ENCODE data around the gene ARHGEF6. TPM values are rescaled to one million over a fixed set of nuclear protein-coding genes. Genes with fewer than 3 reads are reported as not detected.

ARHGEF6 gene
- total and polyA plus RNA-seq, 2 experiments from 2014 or later = 2.5 to 6.0 TPM

- Histone ChIP-seq H3K4me1 (ENCODE audit: insufficient read depth) (no peaks in the 10 kb centered on the region), H3K4me2 (no peak overlapping the region), H3F3A (replicated peaks; ENCODE audit: low read depth) (no peaks in the 10 kb centered on the region), H3K36me3 (ENCODE audit: insufficient read depth) (no peaks in the 10 kb centered on the region), H3K9me2 (ENCODE audit: insufficient read depth) (no peaks in the 10 kb centered on the region), H3K79me2 (replicated peaks; ENCODE audit: insufficient read depth) (no peaks in the 10 kb centered on the region), H3K4me3 (no peak overlapping the region), H4K20me1 (replicated peaks; ENCODE audit: insufficient read depth) (no peaks in the 10 kb centered on the region), H2AFZ (no peak overlapping the region), H3K27ac (ENCODE audit: low read depth) (no peak overlapping the region), H3K27me3 (ENCODE audit: insufficient read depth) (no peaks in the 10 kb centered on the region)
- Mint-ChIP-seq H3K27me3 (ENCODE audit: insufficient read depth, low read depth, poor library complexity) (peaks cover 3% of the 10 kb centered on the region), H3K27ac (no peak overlapping the region), H3K9me3 (no peaks in the 10 kb centered on the region), H3K36me3 (ENCODE audit: low read depth) (no peaks in the 10 kb centered on the region), H3K4me1 (no peaks in the 10 kb centered on the region), H3K4me3 (no peak overlapping the region)
- DNase-seq (ENCODE audit: low spot score) (no peak), ATAC-seq (no peak)
- TF ChIP-seq NANOG (IDR thresholded peaks at IDR 0.05; ENCODE audit: borderline replicate concordance) = no peak
- TF ChIP-seq ZNF114 (CRISPR knock-in tag; IDR thresholded peaks at IDR 0.05) = no peak
Measured at GRCh38 chrX:136629084-136629750, 151.5 kb downstream of the ARHGEF6 start.

- no peaks in the 10 kb centered on the region for H3F3A ChIP-seq (replicated peaks; ENCODE audit: low read depth)
- no peaks in the 10 kb centered on the region for H3K4me1 Mint-ChIP-seq
- H3K27me3 ChIP-seq (ENCODE audit: insufficient read depth) = no peaks in the 10 kb centered on the region
- H3K36me3 ChIP-seq (ENCODE audit: insufficient read depth) = no peaks in the 10 kb centered on the region
- no peak overlapping the region for H3K27ac ChIP-seq (ENCODE audit: low read depth)
- no peaks in the 10 kb centered on the region for H3K9me2 ChIP-seq (ENCODE audit: insufficient read depth)
- H4K20me1 ChIP-seq (replicated peaks; ENCODE audit: insufficient read depth) = no peaks in the 10 kb centered on the region
- H3K79me2 ChIP-seq (replicated peaks; ENCODE audit: insufficient read depth) = no peaks in the 10 kb centered on the region
- H3K4me3 Mint-ChIP-seq = no peak overlapping the region
- TF ChIP-seq ETS1 (IDR thresholded peaks at IDR 0.05) = no peak
- TF ChIP-seq ZNF462 (CRISPR knock-in tag; IDR thresholded peaks at IDR 0.05) = no peak
- no peak for TF ChIP-seq ZNF114 (CRISPR knock-in tag; IDR thresholded peaks at IDR 0.05)
- TF ChIP-seq JUNB (IDR thresholded peaks at IDR 0.05; ENCODE audit: unreplicated experiment) = no peak
- no peak for TF ChIP-seq POLR2AphosphoS5 (IDR thresholded peaks at IDR 0.05; ENCODE audit: low read depth)
- TF ChIP-seq CTCF (conservative IDR thresholded peaks at IDR 0.05; ENCODE audit: low read depth in 2 of 2) = no peak
- H3K4me3 ChIP-seq = no peak overlapping the region
- H2AFZ ChIP-seq = no peak overlapping the region
- H3K27me3 Mint-ChIP-seq (ENCODE audit: insufficient read depth, low read depth, poor library complexity) = peaks cover 2% of the 10 kb centered on the region
- ATAC-seq (no peak), DNase-seq (ENCODE audit: low spot score) (no peak)
- no peaks in the 10 kb centered on the region for H3K36me3 Mint-ChIP-seq (ENCODE audit: low read depth)
- H3K4me2 ChIP-seq = no peak overlapping the region
- no peaks in the 10 kb centered on the region; the same call in 2 of the 3 replicates for H3K9me3 Mint-ChIP-seq
- H3K4me1 ChIP-seq (ENCODE audit: insufficient read depth) = no peaks in the 10 kb centered on the region
- H3K27ac Mint-ChIP-seq = no peak overlapping the region
Measured at GRCh38 chrX:136627409-136627808, 153.3 kb downstream of the ARHGEF6 start.

Data from GM23338 (cell line).